ENCODE data around the gene COL23A1.
"Not testable (repeated sequence)": the region's sequence is repeated elsewhere in the genome, so short reads cannot be mapped to it uniquely, and the experiment has no call there.

COL23A1 gene

GRCh38 chr5:178370102-178370501 is 220.1 kb downstream of the COL23A1 start:
- no peak for DNase-seq

- not testable (repeated sequence) for DNase-seq
Measured at GRCh38 chr5:178369469-178369868, 220.7 kb downstream of the COL23A1 start.

- DNase-seq = no peak
Measured at GRCh38 chr5:178368716-178369300, 221.4 kb downstream of the COL23A1 start.

GRCh38 chr5:178368274-178368673 is 221.9 kb downstream of the COL23A1 start:
- no peak for DNase-seq

- DNase-seq = no peak
Measured at GRCh38 chr5:178367736-178368120, 222.5 kb downstream of the COL23A1 start.

GRCh38 chr5:178366998-178367735 is 223.0 kb downstream of the COL23A1 start:
- no peak for DNase-seq

- DNase-seq = no peak
Measured at GRCh38 chr5:178365501-178366440, 224.4 kb downstream of the COL23A1 start.

GRCh38 chr5:178364326-178364675 is 225.9 kb downstream of the COL23A1 start:
- no peak for DNase-seq

GRCh38 chr5:178363501-178364325 is 226.5 kb downstream of the COL23A1 start:
- no peak for DNase-seq

- DNase-seq = no peak
Measured at GRCh38 chr5:178361657-178362445, 228.3 kb downstream of the COL23A1 start.

- no peak for DNase-seq
Measured at GRCh38 chr5:178360926-178361235, 229.3 kb downstream of the COL23A1 start.

GRCh38 chr5:178360222-178360925 is 229.8 kb downstream of the COL23A1 start:
- no peak for DNase-seq

GRCh38 chr5:178359738-178360137 is 230.5 kb downstream of the COL23A1 start:
- no peak for DNase-seq

- DNase-seq = no peak
Measured at GRCh38 chr5:178357678-178358077, 232.5 kb downstream of the COL23A1 start.

GRCh38 chr5:178357121-178357521 is 233.1 kb downstream of the COL23A1 start:
- DNase-seq = no peak

- DNase-seq = no peak
Measured at GRCh38 chr5:178356431-178356872, 233.7 kb downstream of the COL23A1 start.

- DNase-seq = no peak
Measured at GRCh38 chr5:178355671-178356070, 234.5 kb downstream of the COL23A1 start.

GRCh38 chr5:178353461-178353860 is 236.7 kb downstream of the COL23A1 start:
- DNase-seq = no peak

GRCh38 chr5:178352035-178352349 is 238.2 kb downstream of the COL23A1 start:
- DNase-seq = no peak

GRCh38 chr5:178351221-178352034 is 238.8 kb downstream of the COL23A1 start:
- no peak for DNase-seq
